ENCODE results near the gene PGM2. TPM values are rescaled to one million over a fixed set of nuclear protein-coding genes. Genes with fewer than 3 reads are reported as not detected.

The PGM2 gene
- total and polyA plus RNA-seq, 7 donors = 7.2 to 42.3 (median 30.0) TPM

GRCh38 chr4:37890801-37891259 lies 64.3 kb downstream of the PGM2 start, which contains the start of gene TBC1D1:
Gene TBC1D1 (plus strand): TSS chr4:37891084. CDS start chr4:37902096, 11,012 bp downstream.
- Histone ChIP-seq H3K27me3 (no peaks in the 10 kb centered on the region), H3K9me3 (no peaks in the 10 kb centered on the region), H3K36me3 (no peaks in the 10 kb centered on the region), H3K4me1 (peaks cover 0 to 66% (median 50%) of the 10 kb centered on the region in 4 donors), H3K27ac (peak within 1 kb of the TSS; percentile 88 to 98 (median 94)), H3K4me3 (peak within 1 kb of the TSS; percentile 75 to 97 (median 87))
- intact Hi-C loops (cut with DNase I) = loop anchor here (1.0 to 5.0 kb wide), 4 partner anchors 64 to 134 kb away; partner anchors contain the start of gene PGM2
- TF ChIP-seq POLR2A (IDR thresholded peaks at IDR 0.05) = peak; percentile 3 to 31
- TF ChIP-seq EP300 (IDR thresholded peaks at IDR 0.05) = no peak
- TF ChIP-seq POLR2AphosphoS5 (IDR thresholded peaks at IDR 0.05) = peak in 3 of 4 donors; percentile 9 to 59 (median 15)
- DNase-seq = peak; percentile 84
- 0% methylated on average over 43 of the region's 43 CpGs for WGBS, 2 donors

GRCh38 chr4:37891260-37892159 lies 65.0 kb downstream of the PGM2 start:
- peak; percentile 86 for DNase-seq
- TF ChIP-seq POLR2A (IDR thresholded peaks at IDR 0.05) (no peak), POLR2AphosphoS5 (IDR thresholded peaks at IDR 0.05) (peak; percentile 43 to 70 (median 54)), CTCF (IDR thresholded peaks at IDR 0.05) (no peak), EP300 (IDR thresholded peaks at IDR 0.05) (peak in 3 of 4 donors; percentile 15 to 69 (median 35))
- Histone ChIP-seq H3K27ac (peak overlapping the region; percentile 88 to 98 (median 94)), H3K9me3 (no peaks in the 10 kb centered on the region), H3K36me3 (no peaks in the 10 kb centered on the region), H3K4me3 (peak overlapping the region; percentile 75 to 97 (median 87)), H3K27me3 (no peaks in the 10 kb centered on the region), H3K4me1 (peaks cover 0 to 66% (median 50%) of the 10 kb centered on the region in 4 donors)
- intact Hi-C loops (cut with DNase I) = loop anchor here (2.0 to 5.0 kb wide), 3 partner anchors 65 to 133 kb away; partner anchors contain the start of gene PGM2
- WGBS, 2 donors = 1% methylated on average over 49 of the region's 49 CpGs

- TF ChIP-seq EP300 (IDR thresholded peaks at IDR 0.05) (no peak), CTCF (IDR thresholded peaks at IDR 0.05) (no peak), POLR2A (IDR thresholded peaks at IDR 0.05) (no peak), POLR2AphosphoS5 (IDR thresholded peaks at IDR 0.05) (no peak)
- Histone ChIP-seq H3K9me3 (no peaks in the 10 kb centered on the region), H3K4me1 (peaks cover 0 to 71% (median 55%) of the 10 kb centered on the region in 4 donors), H3K27me3 (no peaks in the 10 kb centered on the region), H3K4me3 (peak overlapping the region; percentile 75 to 97 (median 87)), H3K27ac (peak overlapping the region; percentile 22 to 98 (median 92)), H3K36me3 (no peaks in the 10 kb centered on the region)
- intact Hi-C loops (cut with DNase I) = loop anchor here (5.0 kb wide), 1 partner anchor 85 kb away; no protein-coding TSS in a partner anchor
- WGBS, 2 donors = 53 to 76% methylated on average over 5 of the region's 5 CpGs
- no peak for DNase-seq
Measured at GRCh38 chr4:37892641-37893040, 66.2 kb downstream of the PGM2 start.

GRCh38 chr4:37893164-37893563 lies 66.7 kb downstream of the PGM2 start:
- H3K4me3 ChIP-seq = peak overlapping the region in 3 of 4 donors; percentile 75 to 92 (median 82)
- H3K27me3 ChIP-seq = no peaks in the 10 kb centered on the region
- H3K4me1 ChIP-seq = peaks cover 0 to 72% (median 59%) of the 10 kb centered on the region in 4 donors
- DNase-seq = no peak
- no peaks in the 10 kb centered on the region for H3K9me3 ChIP-seq
- TF ChIP-seq POLR2A (IDR thresholded peaks at IDR 0.05) (no peak), CTCF (IDR thresholded peaks at IDR 0.05) (no peak), EP300 (IDR thresholded peaks at IDR 0.05) (no peak), POLR2AphosphoS5 (IDR thresholded peaks at IDR 0.05) (no peak)
- intact Hi-C loops (cut with DNase I) = loop anchor here (5.0 kb wide), 1 partner anchor 84 kb away; no protein-coding TSS in a partner anchor
- 62 to 90% methylated on average over 3 of the region's 3 CpGs for WGBS, 2 donors
- H3K36me3 ChIP-seq = no peaks in the 10 kb centered on the region
- H3K27ac ChIP-seq = peak overlapping the region; percentile 22 to 98 (median 92)

GRCh38 chr4:37895271-37895670 lies 68.8 kb downstream of the PGM2 start:
- 93 to 94% methylated on average over 7 of the region's 7 CpGs for WGBS, 2 donors
- no peak for TF ChIP-seq POLR2A (IDR thresholded peaks at IDR 0.05)
- Histone ChIP-seq H3K4me1 (peaks cover 0 to 65% (median 54%) of the 10 kb centered on the region in 4 donors), H3K9me3 (no peaks in the 10 kb centered on the region), H3K27me3 (no peaks in the 10 kb centered on the region), H3K36me3 (peaks cover 0 to 11% (median 0%) of the 10 kb centered on the region in 4 donors), H3K4me3 (no peak overlapping the region), H3K27ac (peak overlapping the region in 2 of 4 donors; percentile 13 to 44)
- intact Hi-C loops (cut with DNase I) = no loop called here
- no peak for DNase-seq

All from sigmoid colon (tissue), 7 donors.